Thoracic aorta (tissue), 2 donors: ENCODE measurements around the gene CD101. TPM values are rescaled to one million over a fixed set of nuclear protein-coding genes. Genes with fewer than 3 reads are reported as not detected.

Source experiments
- ATAC-seq: fragments of 150-250 bp; one replicate; pipeline ENCODE4 v1.8.0; 2017; ENCODE audit warnings: low read depth; ENCODE audit not compliant: insufficient number of reproducible peaks, low FRiP score
- DNase-seq: peaks from one replicate; pipeline ENCODE4 v3.0.0-alpha.2; 2020; ENCODE audit warnings: low spot score
- H3K27ac ChIP-seq, 2 donors: fragments of 200-600 bp; sonication (generic); 1 replicate in 1 of 2; 2 replicates in 1 of 2; pipeline ENCODE4 v1.5.1; 2016; ENCODE audit warnings: mild to moderate bottlenecking in 2 of 2, moderate library complexity in 2 of 2
- H3K27me3 ChIP-seq: fragments of 200-600 bp; sonication (generic); replicated peaks from 2 replicates; pipeline ENCODE4 v1.6.0; 2016; ENCODE audit warnings: mild to moderate bottlenecking; ENCODE audit not compliant: insufficient read depth
- H3K36me3 ChIP-seq: fragments of 200-600 bp; sonication (generic); one replicate; pipeline ENCODE4 v1.5.1; 2016
- H3K4me1 ChIP-seq, 2 donors: fragments of 200-600 bp; sonication (generic); 1 replicate in 1 of 2; 2 replicates in 1 of 2; pipeline versions ENCODE4 v1.5.1 to v1.6.0; 2016; ENCODE audit warnings: low read depth in 2 of 2, mild to moderate bottlenecking in 1 of 2; ENCODE audit not compliant: control insufficient read depth in 1 of 2
- H3K4me3 ChIP-seq: fragments of 200-600 bp; sonication (generic); 2 replicates; pipeline ENCODE4 v1.5.1; 2016; ENCODE audit warnings: mild to moderate bottlenecking
- H3K9me3 ChIP-seq: fragments of 200-600 bp; sonication (generic); 2 replicates; pipeline ENCODE4 v1.5.1; 2016
- CTCF ChIP-seq: fragments of 200-600 bp; sonication (generic); IDR thresholded peaks from one replicate; pipeline ENCODE4 v1.5.1; 2019; ENCODE audit warnings: antibody characterized with exemption
- total RNA-seq, 2 donors: library from RNA; depleted of rRNA; stranded (reverse); fragments of >200 nt; gene quantifications; one replicate each; pipeline versions ENCODE4 v1.1.0 to v1.2.3, GENCODE V29; 2016

The CD101 gene
- total RNA-seq, 2 donors from 2014 or later = 0.85 to 1.8 TPM

GRCh38 chr1:116986421-116987255 is 14.9 kb upstream of the CD101 start:
- H3K27ac ChIP-seq = no peak overlapping the region
- peaks cover 10 to 39% of the 10 kb centered on the region in 2 donors for H3K4me1 ChIP-seq
- TF ChIP-seq CTCF = no peak
- H3K9me3 ChIP-seq = no peaks in the 10 kb centered on the region
- ATAC-seq (no peak), DNase-seq (no peak)
- H3K36me3 ChIP-seq = no peaks in the 10 kb centered on the region
- H3K4me3 ChIP-seq = no peak overlapping the region
- H3K27me3 ChIP-seq = no peaks in the 10 kb centered on the region

- ATAC-seq = no peak
- no peak overlapping the region for H3K4me3 ChIP-seq
- H3K4me1 ChIP-seq = peaks cover 10 to 39% of the 10 kb centered on the region in 2 donors
- no peaks in the 10 kb centered on the region for H3K9me3 ChIP-seq
- no peak for TF ChIP-seq CTCF
- DNase-seq = no peak
- no peaks in the 10 kb centered on the region for H3K36me3 ChIP-seq
- no peaks in the 10 kb centered on the region for H3K27me3 ChIP-seq
- no peak overlapping the region for H3K27ac ChIP-seq
Measured at GRCh38 chr1:116987256-116987555, 14.4 kb upstream of the CD101 start.

GRCh38 chr1:116988248-116988647 is 13.3 kb upstream of the CD101 start:
- no peak for DNase-seq
- Histone ChIP-seq H3K27me3 (no peaks in the 10 kb centered on the region), H3K36me3 (no peaks in the 10 kb centered on the region), H3K4me3 (no peak overlapping the region), H3K9me3 (no peaks in the 10 kb centered on the region), H3K27ac (no peak overlapping the region), H3K4me1 (peaks cover 10 to 33% of the 10 kb centered on the region in 2 donors)
- ATAC-seq = no peak
- TF ChIP-seq CTCF = no peak

GRCh38 chr1:116988908-116989307 is 12.7 kb upstream of the CD101 start:
- TF ChIP-seq CTCF = no peak
- H3K9me3 ChIP-seq = no peaks in the 10 kb centered on the region
- ATAC-seq = no peak
- H3K27me3 ChIP-seq = no peaks in the 10 kb centered on the region
- no peak overlapping the region for H3K27ac ChIP-seq
- DNase-seq = no peak
- H3K4me1 ChIP-seq = peaks cover 10 to 27% of the 10 kb centered on the region in 2 donors
- H3K36me3 ChIP-seq = no peaks in the 10 kb centered on the region
- H3K4me3 ChIP-seq = no peak overlapping the region

GRCh38 chr1:116989835-116990234 is 11.7 kb upstream of the CD101 start:
- DNase-seq = no peak
- no peak for TF ChIP-seq CTCF
- H3K9me3 ChIP-seq = no peaks in the 10 kb centered on the region
- no peak overlapping the region for H3K4me3 ChIP-seq
- peak overlapping the region in 1 of 2 donors; percentile 17 for H3K27ac ChIP-seq
- H3K27me3 ChIP-seq = no peaks in the 10 kb centered on the region
- no peaks in the 10 kb centered on the region for H3K36me3 ChIP-seq
- H3K4me1 ChIP-seq = peaks cover 6 to 18% of the 10 kb centered on the region in 2 donors
- no peak for ATAC-seq
